ENCODE results near the gene FTO. TPM values are rescaled to one million over a fixed set of nuclear protein-coding genes. Genes with fewer than 3 reads are reported as not detected.

The FTO gene
- total and polyA plus RNA-seq, 2 of the 13 experiments (the other 11 are each of a cell fraction or from before 2014, with no cell fraction given) = 41.6 to 55.8 TPM

GRCh38 chr16:53766304-53767016 lies 62.5 kb downstream of the FTO start (continued):
- TF ChIP-seq MTA1 (CRISPR knock-in tag; IDR thresholded peaks at IDR 0.05; ENCODE audit: borderline replicate concordance) (0 out of 2 replicates have a peak, but pooled peaks have one; percentile 55), ZSCAN21 (CRISPR knock-in tag; IDR thresholded peaks at IDR 0.05; ENCODE audit: borderline replicate concordance) (no peak), ZFP37 (CRISPR knock-in tag; IDR thresholded peaks at IDR 0.05; ENCODE audit: borderline replicate concordance) (no peak), CEBPG (CRISPR knock-in tag; IDR thresholded peaks at IDR 0.05) (0 out of 2 replicates have a peak, but pooled peaks have one; percentile 22), SOX6 (IDR thresholded peaks at IDR 0.05) (no peak), SOX6 (CRISPR knock-in tag; IDR thresholded peaks at IDR 0.05) (peak; percentile 64), GTF3A (CRISPR knock-in tag; conservative IDR thresholded peaks at IDR 0.05) (no peak), TEAD3 (CRISPR knock-in tag; optimal IDR thresholded peaks at IDR 0.05; ENCODE audit: borderline replicate concordance) (peak; percentile 51), ZNF644 (CRISPR knock-in tag; IDR thresholded peaks at IDR 0.05; ENCODE audit: low read depth) (peak; percentile 86), ZNF792 (CRISPR knock-in tag; IDR thresholded peaks at IDR 0.05) (peak; percentile 55; the same call in 1 of the 2 replicates), RELA (CRISPR knock-in tag; IDR thresholded peaks at IDR 0.05) (no peak), ZFP36L1 (CRISPR knock-in tag; IDR thresholded peaks at IDR 0.05) (no peak), ZNF616 (CRISPR knock-in tag; IDR thresholded peaks at IDR 0.05; ENCODE audit: low read depth) (0 out of 2 replicates have a peak, but pooled peaks have one; percentile 44), HES4 (CRISPR knock-in tag; IDR thresholded peaks at IDR 0.05; ENCODE audit: borderline replicate concordance) (no peak), KMT2A (CRISPR knock-in tag; IDR thresholded peaks at IDR 0.05) (no peak), GLMP (CRISPR knock-in tag; IDR thresholded peaks at IDR 0.05; ENCODE audit: borderline replicate concordance) (no peak), FOXA3 (CRISPR knock-in tag; IDR thresholded peaks at IDR 0.05) (peak; percentile 20; the same call in 1 of the 2 replicates), TGIF2 (CRISPR knock-in tag; IDR thresholded peaks at IDR 0.05) (peak; percentile 12; the same call in 1 of the 2 replicates), SMAD3 (CRISPR knock-in tag; IDR thresholded peaks at IDR 0.05) (peak; percentile 34)
- TF ChIP-seq, protein P1, sequence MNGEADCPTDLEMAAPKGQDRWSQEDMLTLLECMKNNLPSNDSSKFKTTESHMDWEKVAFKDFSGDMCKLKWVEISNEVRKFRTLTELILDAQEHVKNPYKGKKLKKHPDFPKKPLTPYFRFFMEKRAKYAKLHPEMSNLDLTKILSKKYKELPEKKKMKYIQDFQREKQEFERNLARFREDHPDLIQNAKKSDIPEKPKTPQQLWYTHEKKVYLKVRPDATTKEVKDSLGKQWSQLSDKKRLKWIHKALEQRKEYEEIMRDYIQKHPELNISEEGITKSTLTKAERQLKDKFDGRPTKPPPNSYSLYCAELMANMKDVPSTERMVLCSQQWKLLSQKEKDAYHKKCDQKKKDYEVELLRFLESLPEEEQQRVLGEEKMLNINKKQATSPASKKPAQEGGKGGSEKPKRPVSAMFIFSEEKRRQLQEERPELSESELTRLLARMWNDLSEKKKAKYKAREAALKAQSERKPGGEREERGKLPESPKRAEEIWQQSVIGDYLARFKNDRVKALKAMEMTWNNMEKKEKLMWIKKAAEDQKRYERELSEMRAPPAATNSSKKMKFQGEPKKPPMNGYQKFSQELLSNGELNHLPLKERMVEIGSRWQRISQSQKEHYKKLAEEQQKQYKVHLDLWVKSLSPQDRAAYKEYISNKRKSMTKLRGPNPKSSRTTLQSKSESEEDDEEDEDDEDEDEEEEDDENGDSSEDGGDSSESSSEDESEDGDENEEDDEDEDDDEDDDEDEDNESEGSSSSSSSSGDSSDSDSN (CRISPR knock-in tag; IDR thresholded peaks at IDR 0.05) = no peak
